DOHH2 (cell line): ENCODE measurements around the gene SMARCAL1.

ENCODE experiments used
- H3F3A ChIP-seq: fragments of 200-600 bp; sonication (generic), shearing (Covaris generic); 2 replicates; pipeline ENCODE4 v1.6.0; 2016; ENCODE audit warnings: antibody characterized with exemption, mild to moderate bottlenecking; ENCODE audit not compliant: control insufficient read depth, insufficient read depth
- H3K27ac ChIP-seq: fragments of 200-600 bp; sonication (generic); 2 replicates; pipeline ENCODE4 v1.5.1; 2014; ENCODE audit warnings: low read depth, mild to moderate bottlenecking, low read length, moderate library complexity
- H3K27me3 ChIP-seq: fragments of 200-600 bp; sonication (generic); 2 replicates; pipeline ENCODE4 v1.6.1; 2014; ENCODE audit warnings: mild to moderate bottlenecking, low read length, mixed read lengths; ENCODE audit not compliant: control insufficient read depth
- H3K36me3 ChIP-seq: fragments of 200-600 bp; sonication (generic); 2 replicates; pipeline ENCODE4 v1.6.1; 2014; ENCODE audit warnings: mild to moderate bottlenecking, low read length, moderate library complexity, mixed read lengths; ENCODE audit not compliant: control insufficient read depth
- H3K4me1 ChIP-seq: fragments of 200-600 bp; sonication (generic); 2 replicates; pipeline ENCODE4 v1.6.1; 2014; ENCODE audit warnings: mild to moderate bottlenecking, low read length, mixed read lengths; ENCODE audit not compliant: control insufficient read depth
- H3K4me2 ChIP-seq: fragments of 200-600 bp; sonication (generic); 2 replicates; pipeline ENCODE4 v1.6.0; 2014; ENCODE audit warnings: mild to moderate bottlenecking, low read length, moderate library complexity
- H3K4me3 ChIP-seq: fragments of 200-600 bp; sonication (generic); 2 replicates; pipeline ENCODE4 v1.5.1; 2014; ENCODE audit warnings: mild to moderate bottlenecking, low read length, mixed read lengths
- H3K79me2 ChIP-seq: fragments of 200-600 bp; sonication (generic); 2 replicates; pipeline ENCODE4 v1.6.1; 2014; ENCODE audit warnings: mild to moderate bottlenecking, low read length, mixed read lengths; ENCODE audit not compliant: control insufficient read depth
- H3K9me2 ChIP-seq: fragments of 200-600 bp; sonication (generic); replicated peaks from 2 replicates; pipeline ENCODE4 v1.6.1; 2014; ENCODE audit warnings: mild to moderate bottlenecking, low read length, mixed read lengths; ENCODE audit not compliant: control insufficient read depth
- H3K9me3 ChIP-seq: fragments of 200-600 bp; sonication (generic); 2 replicates; pipeline ENCODE4 v1.6.1; 2014; ENCODE audit warnings: antibody characterized with exemption, low read length, mixed read lengths; ENCODE audit not compliant: control insufficient read depth, insufficient read depth
- H4K20me1 ChIP-seq: fragments of 200-600 bp; sonication (generic); 2 replicates; pipeline ENCODE4 v1.6.0; 2014; ENCODE audit warnings: low read depth, mild to moderate bottlenecking, antibody characterized with exemption, low read length, moderate library complexity; ENCODE audit not compliant: control insufficient read depth, insufficient read depth
- EZH2phosphoT487 ChIP-seq: fragments of 200-600 bp; sonication (generic); IDR thresholded peaks from 2 replicates; pipeline ENCODE4 v1.6.1; 2017; ENCODE audit warnings: borderline replicate concordance, mild to moderate bottlenecking, antibody characterized with exemption, low read length, moderate library complexity, mixed read lengths
- TF ChIP-seq, protein P1 (sequence below): fragments of 200-600 bp; sonication (generic); IDR thresholded peaks from one replicate; pipeline ENCODE4 v1.5.1; 2014; ENCODE audit warnings: antibody characterized with exemption, mild to moderate bottlenecking, low read depth, low read length; ENCODE audit not compliant: poor library complexity, severe bottlenecking

Gene SMARCAL1

DNA sequence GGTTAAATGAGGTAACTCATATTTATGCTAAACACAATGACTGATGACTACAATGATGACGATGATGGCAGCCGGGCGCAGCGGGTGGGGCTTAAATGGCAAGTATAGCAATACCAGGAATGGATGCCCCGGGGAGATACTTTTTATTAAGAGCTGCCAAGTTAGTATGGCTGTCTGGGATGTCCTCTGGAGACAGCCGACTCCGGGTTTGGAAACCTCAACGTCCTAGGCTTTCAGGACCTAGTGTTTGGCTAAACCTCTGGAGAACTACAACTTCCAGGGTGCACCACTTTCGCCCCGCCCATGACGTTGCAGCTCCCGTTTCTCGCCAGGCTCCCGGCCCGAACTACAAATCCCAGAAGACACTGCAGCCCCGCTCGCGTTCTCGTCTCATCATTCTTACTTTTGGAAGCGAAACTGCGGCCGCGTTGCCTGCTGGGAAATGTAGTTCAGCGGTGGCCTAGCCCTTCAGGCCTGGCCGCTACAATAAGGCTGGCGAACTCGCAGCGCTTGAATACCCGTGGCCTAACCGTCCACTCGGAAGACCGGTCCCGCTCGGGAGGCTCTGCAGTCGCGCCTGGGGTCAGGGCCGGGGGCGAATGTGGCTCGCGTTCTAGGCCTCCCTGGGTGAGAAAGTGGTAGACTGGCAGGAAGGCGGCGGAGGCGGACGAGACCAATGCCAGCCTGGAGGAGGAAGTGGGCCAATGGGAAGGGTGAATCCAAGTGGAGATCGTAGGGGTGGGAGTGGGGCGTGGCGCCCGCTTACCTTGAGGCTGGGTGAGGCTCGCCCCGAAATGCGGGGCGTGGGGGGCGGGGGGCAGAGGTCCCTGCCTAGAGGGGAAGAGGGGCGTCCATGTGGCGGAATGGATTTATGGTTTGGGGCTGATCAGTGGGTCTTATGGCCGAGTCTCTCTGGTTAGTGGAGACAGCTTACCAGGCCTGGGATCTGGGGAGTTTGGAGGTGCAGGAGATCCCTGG lies at the start of gene SMARCAL1:
TSS of gene SMARCAL1 (plus strand) at position 463 of the 978 bp plus-strand sequence. CDS start 2,221 bp downstream, outside the sequence.
- no peaks in the 10 kb centered on the region for H3K9me3 ChIP-seq
- H3K4me3 ChIP-seq, result peak within 1 kb of the TSS; percentile 97
- H3K27ac ChIP-seq, result peak within 1 kb of the TSS; percentile 48
- peaks cover 24% of the 10 kb centered on the region for H3K36me3 ChIP-seq
- peak within 1 kb of the TSS; percentile 93 for H3K4me2 ChIP-seq
- H3K27me3 ChIP-seq, result peaks cover 7% of the 10 kb centered on the region
- peaks cover 31% of the 10 kb centered on the region for H3K4me1 ChIP-seq
- TF ChIP-seq, protein P1, sequence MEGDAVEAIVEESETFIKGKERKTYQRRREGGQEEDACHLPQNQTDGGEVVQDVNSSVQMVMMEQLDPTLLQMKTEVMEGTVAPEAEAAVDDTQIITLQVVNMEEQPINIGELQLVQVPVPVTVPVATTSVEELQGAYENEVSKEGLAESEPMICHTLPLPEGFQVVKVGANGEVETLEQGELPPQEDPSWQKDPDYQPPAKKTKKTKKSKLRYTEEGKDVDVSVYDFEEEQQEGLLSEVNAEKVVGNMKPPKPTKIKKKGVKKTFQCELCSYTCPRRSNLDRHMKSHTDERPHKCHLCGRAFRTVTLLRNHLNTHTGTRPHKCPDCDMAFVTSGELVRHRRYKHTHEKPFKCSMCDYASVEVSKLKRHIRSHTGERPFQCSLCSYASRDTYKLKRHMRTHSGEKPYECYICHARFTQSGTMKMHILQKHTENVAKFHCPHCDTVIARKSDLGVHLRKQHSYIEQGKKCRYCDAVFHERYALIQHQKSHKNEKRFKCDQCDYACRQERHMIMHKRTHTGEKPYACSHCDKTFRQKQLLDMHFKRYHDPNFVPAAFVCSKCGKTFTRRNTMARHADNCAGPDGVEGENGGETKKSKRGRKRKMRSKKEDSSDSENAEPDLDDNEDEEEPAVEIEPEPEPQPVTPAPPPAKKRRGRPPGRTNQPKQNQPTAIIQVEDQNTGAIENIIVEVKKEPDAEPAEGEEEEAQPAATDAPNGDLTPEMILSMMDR, result no peak
- TF ChIP-seq EZH2phosphoT487, result no peak
- no peaks in the 10 kb centered on the region for H4K20me1 ChIP-seq
- peaks cover 12% of the 10 kb centered on the region for H3K79me2 ChIP-seq
- no peaks in the 10 kb centered on the region for H3K9me2 ChIP-seq
- H3F3A ChIP-seq, result no peaks in the 10 kb centered on the region

DNA sequence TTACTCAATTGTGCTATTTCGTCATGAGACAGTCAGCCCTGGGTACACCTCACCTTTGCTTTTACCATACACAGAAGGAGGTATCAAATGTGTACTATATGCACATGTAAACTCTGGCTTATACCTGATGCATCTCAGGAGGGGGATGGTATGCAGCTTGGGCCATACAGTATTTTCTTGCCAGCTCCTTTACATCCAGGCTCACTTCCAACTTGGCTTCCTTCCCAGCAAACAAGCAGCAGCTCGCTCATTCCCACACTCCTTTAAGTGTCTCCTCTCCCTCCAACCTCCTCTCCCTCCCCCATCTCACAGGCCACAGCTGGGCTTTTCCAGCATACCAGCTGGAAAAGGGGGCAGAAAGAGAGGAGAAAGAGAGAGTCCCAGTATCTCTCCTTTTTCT lies 49.6 kb upstream of the SMARCAL1 start:
- no peaks in the 10 kb centered on the region for H3K79me2 ChIP-seq
- H3K27me3 ChIP-seq, result peaks cover 41% of the 10 kb centered on the region
- H3K27ac ChIP-seq, result no peak overlapping the region
- no peaks in the 10 kb centered on the region for H4K20me1 ChIP-seq
- no peaks in the 10 kb centered on the region for H3K4me1 ChIP-seq
- no peaks in the 10 kb centered on the region for H3K9me2 ChIP-seq
- no peaks in the 10 kb centered on the region for H3F3A ChIP-seq
- no peaks in the 10 kb centered on the region for H3K9me3 ChIP-seq
- no peak for TF ChIP-seq EZH2phosphoT487
- TF ChIP-seq, protein P1, result no peak
- no peak overlapping the region for H3K4me3 ChIP-seq
- no peaks in the 10 kb centered on the region for H3K36me3 ChIP-seq
- H3K4me2 ChIP-seq, result no peak overlapping the region

DNA sequence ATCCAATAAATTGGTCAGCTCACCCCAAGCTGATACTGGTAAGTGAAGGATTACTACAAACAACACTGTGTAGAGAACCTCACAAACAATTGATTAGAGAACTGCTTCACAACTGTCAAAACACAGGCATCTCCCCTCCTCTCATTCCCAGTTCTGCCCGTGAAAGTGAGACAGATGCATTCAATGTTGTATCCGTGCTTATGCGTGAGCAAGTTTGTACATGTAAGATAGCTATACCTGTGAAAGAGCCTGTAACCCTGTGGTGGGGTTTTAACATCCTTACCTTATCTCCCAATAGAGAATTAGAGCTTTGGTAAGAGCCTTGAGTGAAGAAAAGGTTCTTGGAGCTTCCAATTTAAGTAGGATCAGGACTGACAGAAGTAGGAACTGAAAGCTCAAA lies 49.1 kb upstream of the SMARCAL1 start:
- H3K4me1 ChIP-seq, result no peaks in the 10 kb centered on the region
- no peaks in the 10 kb centered on the region for H3K9me3 ChIP-seq
- peaks cover 38% of the 10 kb centered on the region for H3K27me3 ChIP-seq
- H3K79me2 ChIP-seq, result no peaks in the 10 kb centered on the region
- no peaks in the 10 kb centered on the region for H3K9me2 ChIP-seq
- TF ChIP-seq, protein P1, result no peak
- TF ChIP-seq EZH2phosphoT487, result no peak
- H3K4me2 ChIP-seq, result no peak overlapping the region
- no peaks in the 10 kb centered on the region for H4K20me1 ChIP-seq
- no peaks in the 10 kb centered on the region for H3F3A ChIP-seq
- no peak overlapping the region for H3K27ac ChIP-seq
- no peak overlapping the region for H3K4me3 ChIP-seq
- no peaks in the 10 kb centered on the region for H3K36me3 ChIP-seq
